GM18867 (cell line): ENCODE results near the gene PROX2.

Experiments used
- ATAC-seq: cut with Tn5 transposase; IDR thresholded peaks from one replicate; pipeline ENCODE4 v1.9.1; 2021; ENCODE audit warnings: mild to moderate bottlenecking, moderate library complexity; ENCODE audit not compliant: unreplicated experiment

Gene PROX2

GRCh38 chr14:74846968-74847665 is 28.8 kb downstream of the PROX2 start:
- no peak for ATAC-seq

GRCh38 chr14:74846168-74846567 is 29.8 kb downstream of the PROX2 start:
- ATAC-seq = no peak

- no peak for ATAC-seq
Observed at GRCh38 chr14:74843653-74844052, 32.3 kb downstream of the PROX2 start.

GRCh38 chr14:74841230-74842207 is 34.4 kb downstream of the PROX2 start:
- peak; percentile 77 for ATAC-seq

- peak; percentile 60 for ATAC-seq
Observed at GRCh38 chr14:74840603-74841030, 35.3 kb downstream of the PROX2 start.

- no peak for ATAC-seq
Observed at GRCh38 chr14:74838166-74838565, 37.8 kb downstream of the PROX2 start.

- no peak for ATAC-seq
Observed at GRCh38 chr14:74836251-74836960, 39.5 kb downstream of the PROX2 start.

GRCh38 chr14:74835645-74836250 is 40.2 kb downstream of the PROX2 start:
- no peak for ATAC-seq

GRCh38 chr14:74834692-74835392 is 41.1 kb downstream of the PROX2 start:
- no peak for ATAC-seq

GRCh38 chr14:74832849-74833248 is 43.1 kb downstream of the PROX2 start:
- no peak for ATAC-seq

- no peak for ATAC-seq
Observed at GRCh38 chr14:74829251-74829650, 46.7 kb downstream of the PROX2 start.

- no peak for ATAC-seq
Observed at GRCh38 chr14:74826574-74826973, 49.4 kb downstream of the PROX2 start.
